HepG2 (cell line): ENCODE results near the gene TMEM266. TPM values are rescaled to one million over a fixed set of nuclear protein-coding genes. Genes with fewer than 3 reads are reported as not detected.
A peak's percentile ranks its signal among the peaks of the same experiment; 100 is the strongest.

Experiments
- ARNTL ChIP-seq: sonication (generic); formaldehyde crosslinking; IDR thresholded peaks from 2 replicates; pipeline ENCODE4 v1.4.0; 2020; ENCODE audit warnings: mild to moderate bottlenecking, missing genetic modification reagents
- GATAD2A ChIP-seq: IDR thresholded peaks from 2 replicates; pipeline ENCODE4 v1.6.1; 2016
- GPN1 ChIP-seq: sonication (generic); formaldehyde crosslinking; IDR thresholded peaks from 2 replicates; pipeline ENCODE4 v1.5.1; 2020; ENCODE audit warnings: missing genetic modification reagents, borderline replicate concordance
- MIER3 ChIP-seq: IDR thresholded peaks from 2 replicates; pipeline ENCODE4 v1.6.1; 2016; ENCODE audit warnings: missing compliant biosample characterization, borderline replicate concordance
- RXRA ChIP-seq: sonication (generic); formaldehyde crosslinking; IDR thresholded peaks from 2 replicates; pipeline ENCODE4 v1.5.1; 2020; ENCODE audit warnings: missing genetic modification reagents
- ZNF75D ChIP-seq: sonication (generic); formaldehyde crosslinking; IDR thresholded peaks from 2 replicates; pipeline ENCODE4 v1.8.1; 2023; ENCODE audit warnings: missing genetic modification reagents, mild to moderate bottlenecking, borderline replicate concordance
- polyA plus RNA-seq, 8 experiments: library from polyadenylated mRNA; depleted of rRNA in 3 of 8; stranded (reverse) in 7 of 8; unstranded in 1 of 8; fragments of >200 nt; fragmentation: Illumina TruSeq in 4 of 8; extraction: Trizol in 4 of 8; gene quantifications; 2 replicates each; pipeline versions ENCODE4 v1.2.1 to v1.2.3, GENCODE V29; 2011 to 2016; ENCODE audit warnings: low read depth in 4 of 8, missing spikeins in 1 of 8, mixed read lengths in 1 of 8; ENCODE audit not compliant: insufficient read depth in 1 of 8
- total RNA-seq, 5 experiments: library from RNA; depleted of rRNA; stranded (reverse); fragments of >200 nt; fragmentation: Illumina TruSeq; extraction: Trizol; gene quantifications; 2 replicates each; pipeline ENCODE4 v1.2.3, GENCODE V29; 2016; ENCODE audit warnings: low read depth in 1 of 5
- TF ChIP-seq, protein P1 (sequence below): sonication (generic); formaldehyde crosslinking; IDR thresholded peaks from 2 replicates; pipeline ENCODE4 v1.5.0; 2020; ENCODE audit warnings: mild to moderate bottlenecking, missing genetic modification reagents, borderline replicate concordance
- TF ChIP-seq, protein P2 (sequence below): sonication (generic); formaldehyde crosslinking; IDR thresholded peaks from 2 replicates; pipeline ENCODE4 v1.9.0; 2022; ENCODE audit warnings: missing genetic modification reagents, mild to moderate bottlenecking, borderline replicate concordance
- TF ChIP-seq, protein P3 (sequence below): sonication (generic); formaldehyde crosslinking; IDR thresholded peaks from 2 replicates; pipeline ENCODE4 v1.4.0; 2020; ENCODE audit warnings: missing genetic modification reagents, borderline replicate concordance
- TF ChIP-seq, protein P4 (sequence below): sonication (generic); formaldehyde crosslinking; IDR thresholded peaks from 2 replicates; pipeline ENCODE4 v1.8.0; 2022; ENCODE audit warnings: missing genetic modification reagents, mild to moderate bottlenecking, inconsistent platforms, borderline replicate concordance
- TF ChIP-seq, protein P5 (sequence below): sonication (generic); formaldehyde crosslinking; IDR thresholded peaks from 2 replicates; pipeline ENCODE4 v1.5.1; 2020; ENCODE audit warnings: mild to moderate bottlenecking, missing genetic modification reagents, moderate library complexity

The TMEM266 gene
- total and polyA plus RNA-seq, 2 of the 13 experiments (the other 11 are each of a cell fraction or from before 2014, with no cell fraction given): 0.04 TPM; not detected in 1

DNA sequence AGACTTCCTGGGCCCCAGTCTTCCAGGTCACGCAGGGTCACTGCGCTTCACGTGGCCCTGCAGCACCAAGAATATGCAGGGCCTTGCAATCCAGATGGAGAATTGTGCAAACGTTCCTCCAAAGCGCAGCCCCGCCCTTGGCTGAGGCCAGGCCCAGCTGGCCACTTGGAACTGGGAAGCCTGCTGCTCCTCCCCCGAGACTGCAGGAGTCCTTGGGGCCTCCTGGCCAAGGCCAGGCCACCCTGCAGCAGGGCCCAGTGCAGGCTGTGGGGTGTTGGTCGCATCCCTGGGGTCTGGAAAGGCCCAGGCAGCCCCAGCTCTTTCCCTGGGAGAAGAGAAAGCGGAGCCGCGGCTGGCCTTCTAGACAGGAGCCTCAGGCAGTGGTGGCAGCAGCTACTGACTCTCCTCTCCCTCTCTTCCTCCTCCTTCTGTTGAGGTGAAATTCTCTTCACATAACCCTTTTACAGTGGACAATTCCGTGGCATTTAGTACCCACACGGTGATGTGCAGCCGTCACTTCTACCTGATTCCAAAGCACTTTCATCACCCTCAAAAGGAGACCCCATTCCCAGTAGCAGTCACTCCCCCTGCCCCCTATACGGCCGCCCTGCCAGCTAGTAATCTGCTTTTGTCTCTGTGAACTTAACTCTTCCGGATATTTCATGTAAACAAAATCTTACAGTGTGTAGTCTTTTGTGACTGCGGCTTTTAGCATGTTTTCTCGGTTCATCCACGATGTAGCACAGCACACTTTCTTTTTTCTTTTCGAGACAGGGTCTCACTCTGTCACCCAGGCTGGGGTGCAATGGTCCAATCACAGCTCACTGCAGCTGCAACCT is 103.9 kb downstream of the TMEM266 start (continued):
- TF ChIP-seq, protein P1, sequence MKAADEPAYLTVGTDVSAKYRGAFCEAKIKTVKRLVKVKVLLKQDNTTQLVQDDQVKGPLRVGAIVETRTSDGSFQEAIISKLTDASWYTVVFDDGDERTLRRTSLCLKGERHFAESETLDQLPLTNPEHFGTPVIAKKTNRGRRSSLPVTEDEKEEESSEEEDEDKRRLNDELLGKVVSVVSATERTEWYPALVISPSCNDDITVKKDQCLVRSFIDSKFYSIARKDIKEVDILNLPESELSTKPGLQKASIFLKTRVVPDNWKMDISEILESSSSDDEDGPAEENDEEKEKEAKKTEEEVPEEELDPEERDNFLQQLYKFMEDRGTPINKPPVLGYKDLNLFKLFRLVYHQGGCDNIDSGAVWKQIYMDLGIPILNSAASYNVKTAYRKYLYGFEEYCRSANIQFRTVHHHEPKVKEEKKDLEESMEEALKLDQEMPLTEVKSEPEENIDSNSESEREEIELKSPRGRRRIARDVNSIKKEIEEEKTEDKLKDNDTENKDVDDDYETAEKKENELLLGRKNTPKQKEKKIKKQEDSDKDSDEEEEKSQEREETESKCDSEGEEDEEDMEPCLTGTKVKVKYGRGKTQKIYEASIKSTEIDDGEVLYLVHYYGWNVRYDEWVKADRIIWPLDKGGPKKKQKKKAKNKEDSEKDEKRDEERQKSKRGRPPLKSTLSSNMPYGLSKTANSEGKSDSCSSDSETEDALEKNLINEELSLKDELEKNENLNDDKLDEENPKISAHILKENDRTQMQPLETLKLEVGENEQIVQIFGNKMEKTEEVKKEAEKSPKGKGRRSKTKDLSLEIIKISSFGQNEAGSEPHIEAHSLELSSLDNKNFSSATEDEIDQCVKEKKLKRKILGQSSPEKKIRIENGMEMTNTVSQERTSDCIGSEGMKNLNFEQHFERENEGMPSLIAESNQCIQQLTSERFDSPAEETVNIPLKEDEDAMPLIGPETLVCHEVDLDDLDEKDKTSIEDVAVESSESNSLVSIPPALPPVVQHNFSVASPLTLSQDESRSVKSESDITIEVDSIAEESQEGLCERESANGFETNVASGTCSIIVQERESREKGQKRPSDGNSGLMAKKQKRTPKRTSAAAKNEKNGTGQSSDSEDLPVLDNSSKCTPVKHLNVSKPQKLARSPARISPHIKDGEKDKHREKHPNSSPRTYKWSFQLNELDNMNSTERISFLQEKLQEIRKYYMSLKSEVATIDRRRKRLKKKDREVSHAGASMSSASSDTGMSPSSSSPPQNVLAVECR (CRISPR knock-in tag): peak; percentile 19; the same call in 1 of the 2 replicates
- TF ChIP-seq RXRA (CRISPR knock-in tag) (peak; percentile 80), GATAD2A (peak; percentile 72; the same call in 1 of the 2 replicates), ZNF75D (no peak), GPN1 (no peak), ARNTL (CRISPR knock-in tag) (0 out of 2 replicates have a peak, but pooled peaks have one; percentile 45), MIER3 (CRISPR knock-in tag) (0 out of 2 replicates have a peak, but pooled peaks have one; percentile 24)
- TF ChIP-seq, protein P2, sequence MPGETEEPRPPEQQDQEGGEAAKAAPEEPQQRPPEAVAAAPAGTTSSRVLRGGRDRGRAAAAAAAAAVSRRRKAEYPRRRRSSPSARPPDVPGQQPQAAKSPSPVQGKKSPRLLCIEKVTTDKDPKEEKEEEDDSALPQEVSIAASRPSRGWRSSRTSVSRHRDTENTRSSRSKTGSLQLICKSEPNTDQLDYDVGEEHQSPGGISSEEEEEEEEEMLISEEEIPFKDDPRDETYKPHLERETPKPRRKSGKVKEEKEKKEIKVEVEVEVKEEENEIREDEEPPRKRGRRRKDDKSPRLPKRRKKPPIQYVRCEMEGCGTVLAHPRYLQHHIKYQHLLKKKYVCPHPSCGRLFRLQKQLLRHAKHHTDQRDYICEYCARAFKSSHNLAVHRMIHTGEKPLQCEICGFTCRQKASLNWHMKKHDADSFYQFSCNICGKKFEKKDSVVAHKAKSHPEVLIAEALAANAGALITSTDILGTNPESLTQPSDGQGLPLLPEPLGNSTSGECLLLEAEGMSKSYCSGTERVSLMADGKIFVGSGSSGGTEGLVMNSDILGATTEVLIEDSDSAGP: peak; percentile 9; the same call in 1 of the 2 replicates
- TF ChIP-seq, protein P3, sequence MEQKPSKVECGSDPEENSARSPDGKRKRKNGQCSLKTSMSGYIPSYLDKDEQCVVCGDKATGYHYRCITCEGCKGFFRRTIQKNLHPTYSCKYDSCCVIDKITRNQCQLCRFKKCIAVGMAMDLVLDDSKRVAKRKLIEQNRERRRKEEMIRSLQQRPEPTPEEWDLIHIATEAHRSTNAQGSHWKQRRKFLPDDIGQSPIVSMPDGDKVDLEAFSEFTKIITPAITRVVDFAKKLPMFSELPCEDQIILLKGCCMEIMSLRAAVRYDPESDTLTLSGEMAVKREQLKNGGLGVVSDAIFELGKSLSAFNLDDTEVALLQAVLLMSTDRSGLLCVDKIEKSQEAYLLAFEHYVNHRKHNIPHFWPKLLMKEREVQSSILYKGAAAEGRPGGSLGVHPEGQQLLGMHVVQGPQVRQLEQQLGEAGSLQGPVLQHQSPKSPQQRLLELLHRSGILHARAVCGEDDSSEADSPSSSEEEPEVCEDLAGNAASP (CRISPR knock-in tag): peak; percentile 95
- TF ChIP-seq, protein P4, sequence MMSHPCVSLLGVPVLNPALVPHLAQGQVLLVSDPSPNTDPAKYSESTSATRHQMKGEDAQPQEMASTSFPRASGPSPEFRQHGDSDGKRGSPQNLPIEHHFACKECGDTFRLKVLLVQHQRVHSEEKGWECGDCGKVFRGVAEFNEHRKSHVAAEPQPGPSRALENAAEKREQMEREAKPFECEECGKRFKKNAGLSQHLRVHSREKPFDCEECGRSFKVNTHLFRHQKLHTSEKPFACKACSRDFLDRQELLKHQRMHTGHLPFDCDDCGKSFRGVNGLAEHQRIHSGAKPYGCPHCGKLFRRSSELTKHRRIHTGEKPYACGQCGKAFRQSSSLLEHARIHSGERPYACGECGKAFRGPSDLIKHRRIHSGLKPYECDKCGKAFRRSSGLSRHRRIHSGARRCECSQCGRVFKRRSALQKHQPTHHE (CRISPR knock-in tag): no peak
- TF ChIP-seq, protein P5, sequence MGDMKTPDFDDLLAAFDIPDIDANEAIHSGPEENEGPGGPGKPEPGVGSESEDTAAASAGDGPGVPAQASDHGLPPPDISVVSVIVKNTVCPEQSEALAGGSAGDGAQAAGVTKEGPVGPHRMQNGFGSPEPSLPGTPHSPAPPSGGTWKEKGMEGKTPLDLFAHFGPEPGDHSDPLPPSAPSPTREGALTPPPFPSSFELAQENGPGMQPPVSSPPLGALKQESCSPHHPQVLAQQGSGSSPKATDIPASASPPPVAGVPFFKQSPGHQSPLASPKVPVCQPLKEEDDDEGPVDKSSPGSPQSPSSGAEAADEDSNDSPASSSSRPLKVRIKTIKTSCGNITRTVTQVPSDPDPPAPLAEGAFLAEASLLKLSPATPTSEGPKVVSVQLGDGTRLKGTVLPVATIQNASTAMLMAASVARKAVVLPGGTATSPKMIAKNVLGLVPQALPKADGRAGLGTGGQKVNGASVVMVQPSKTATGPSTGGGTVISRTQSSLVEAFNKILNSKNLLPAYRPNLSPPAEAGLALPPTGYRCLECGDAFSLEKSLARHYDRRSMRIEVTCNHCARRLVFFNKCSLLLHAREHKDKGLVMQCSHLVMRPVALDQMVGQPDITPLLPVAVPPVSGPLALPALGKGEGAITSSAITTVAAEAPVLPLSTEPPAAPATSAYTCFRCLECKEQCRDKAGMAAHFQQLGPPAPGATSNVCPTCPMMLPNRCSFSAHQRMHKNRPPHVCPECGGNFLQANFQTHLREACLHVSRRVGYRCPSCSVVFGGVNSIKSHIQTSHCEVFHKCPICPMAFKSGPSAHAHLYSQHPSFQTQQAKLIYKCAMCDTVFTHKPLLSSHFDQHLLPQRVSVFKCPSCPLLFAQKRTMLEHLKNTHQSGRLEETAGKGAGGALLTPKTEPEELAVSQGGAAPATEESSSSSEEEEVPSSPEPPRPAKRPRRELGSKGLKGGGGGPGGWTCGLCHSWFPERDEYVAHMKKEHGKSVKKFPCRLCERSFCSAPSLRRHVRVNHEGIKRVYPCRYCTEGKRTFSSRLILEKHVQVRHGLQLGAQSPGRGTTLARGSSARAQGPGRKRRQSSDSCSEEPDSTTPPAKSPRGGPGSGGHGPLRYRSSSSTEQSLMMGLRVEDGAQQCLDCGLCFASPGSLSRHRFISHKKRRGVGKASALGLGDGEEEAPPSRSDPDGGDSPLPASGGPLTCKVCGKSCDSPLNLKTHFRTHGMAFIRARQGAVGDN: peak; percentile 63
